Activated T-helper 1 cell treated with anti-CD3 and anti-CD28 coated beads, Interleukin-2, amount 50 U/mL, for 16 hours (primary cell): ENCODE results near the gene CYGB.
A peak's percentile ranks its signal among the peaks of the same experiment; 100 is the strongest.
"Not testable (repeated sequence)": the region's sequence is repeated elsewhere in the genome, so short reads cannot be mapped to it uniquely, and the experiment has no call there.

ENCODE experiments used
- DNase-seq, 2 donors: peaks; one replicate each; pipeline ENCODE4 v3.0.0-alpha.2; 2020; ENCODE audit warnings: low read depth in 1 of 2, low spot score in 1 of 2

Gene CYGB

DNA sequence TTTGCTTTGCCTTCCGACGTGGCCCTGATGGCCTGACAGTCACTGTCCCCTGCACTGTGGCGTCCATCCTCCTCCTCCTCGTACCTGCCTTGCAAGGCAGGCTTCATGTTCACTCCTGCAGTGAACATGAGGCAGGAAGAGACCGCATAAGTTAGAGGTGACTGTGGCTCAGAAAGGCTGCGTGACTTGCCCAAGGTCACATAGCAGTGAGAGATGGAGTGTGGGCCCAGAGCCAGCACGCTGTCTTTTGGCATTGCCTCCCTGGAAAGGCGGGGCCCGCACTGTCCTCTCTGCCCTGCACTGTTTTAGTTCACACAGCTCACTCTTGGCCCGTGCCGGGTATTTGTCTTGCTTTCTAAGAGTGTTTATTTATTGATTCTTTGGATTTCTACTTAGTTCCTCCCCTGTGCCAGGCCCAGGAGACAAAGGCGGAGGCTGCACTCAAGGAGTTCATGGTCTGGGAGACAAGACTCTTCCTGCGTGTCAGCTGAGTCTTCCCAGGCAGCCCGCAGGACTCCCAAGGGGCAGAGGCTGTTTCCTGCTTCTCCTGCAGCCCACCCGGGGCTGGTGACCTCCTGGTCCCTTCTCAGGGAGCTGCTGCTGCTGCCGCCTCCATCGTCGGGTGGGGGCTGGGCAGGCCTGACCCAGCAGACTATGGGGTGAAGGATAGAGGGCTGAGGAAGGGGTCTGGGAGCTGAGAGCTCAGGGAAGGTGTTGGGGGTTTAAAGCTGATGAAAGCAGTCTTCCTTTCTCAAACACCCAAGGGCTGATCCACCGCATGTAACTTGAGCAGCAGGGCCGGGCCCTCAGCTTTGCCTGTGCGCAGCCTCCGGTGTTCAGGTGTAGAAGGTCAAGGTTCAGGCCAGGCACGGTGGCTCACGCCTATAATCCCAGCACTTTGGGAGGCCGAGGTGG, 12.7 kb downstream of the CYGB start:
- no peak for DNase-seq

DNA sequence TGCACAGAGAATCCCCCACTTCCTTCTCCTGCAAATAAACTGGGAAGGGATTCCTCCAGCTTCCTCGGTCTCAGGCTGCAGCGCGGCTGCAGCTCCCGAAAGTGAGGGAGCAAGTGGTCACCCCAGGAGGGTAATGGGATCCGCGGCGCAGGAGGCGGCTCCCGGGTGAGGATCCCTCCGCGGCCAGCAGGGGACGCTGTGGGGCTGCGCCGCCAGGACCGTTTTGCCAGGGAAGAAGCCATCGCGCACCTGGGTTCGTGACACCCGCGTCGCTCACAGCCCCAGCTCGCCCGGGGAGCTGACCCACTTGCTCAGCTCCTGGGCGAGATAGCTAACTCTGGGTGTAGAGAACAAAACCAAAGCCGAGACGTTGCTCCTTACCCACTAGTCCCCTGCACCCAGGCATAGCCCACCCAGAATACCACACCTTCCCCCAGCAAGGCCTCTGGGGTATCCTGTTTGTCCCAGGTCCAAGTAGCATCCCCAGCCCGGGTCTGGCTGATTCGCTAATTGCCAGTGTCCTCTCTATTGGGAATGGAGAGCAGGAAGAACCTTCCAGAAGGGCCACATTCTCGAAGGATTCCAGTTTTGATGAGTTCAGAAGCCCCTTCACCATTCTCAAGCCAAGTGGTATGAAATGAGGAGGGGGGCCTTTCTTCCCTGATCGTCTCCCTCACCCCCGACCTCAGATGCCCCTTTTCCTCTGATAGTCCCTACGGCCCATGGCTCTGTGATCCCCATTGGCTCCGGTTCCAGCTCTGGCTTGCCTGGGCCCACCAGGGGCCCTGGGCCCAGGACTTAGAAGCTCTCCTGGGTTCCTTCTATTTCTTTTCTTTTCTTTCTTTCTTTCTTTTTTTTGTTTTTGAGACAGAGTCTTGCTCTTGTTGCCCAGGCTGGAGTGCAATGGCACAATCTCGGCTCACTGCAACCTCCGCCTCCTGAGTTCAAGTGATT, 14.1 kb downstream of the CYGB start:
- peak; percentile 77 to 79 for DNase-seq

DNA sequence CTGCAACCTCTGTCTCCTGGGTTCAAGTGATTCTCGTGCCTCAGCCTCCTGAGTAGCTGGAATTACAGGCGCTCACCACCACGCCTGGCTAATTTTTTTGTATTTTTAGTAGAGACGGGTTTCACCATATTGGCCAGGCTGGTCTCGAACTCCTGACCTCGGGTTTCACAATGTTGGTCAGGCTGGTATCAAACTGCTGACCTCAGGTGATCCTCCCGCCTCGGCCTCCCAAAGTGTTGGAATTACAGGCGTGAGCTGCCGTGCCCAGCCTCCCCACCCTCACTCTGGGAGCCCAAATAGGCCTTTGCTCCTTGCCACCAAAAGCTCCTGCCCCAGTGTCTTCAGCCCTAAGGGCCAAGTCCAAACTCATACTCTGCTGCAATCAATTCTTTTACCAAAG, 15.8 kb downstream of the CYGB start:
- not testable (repeated sequence) for DNase-seq

DNA sequence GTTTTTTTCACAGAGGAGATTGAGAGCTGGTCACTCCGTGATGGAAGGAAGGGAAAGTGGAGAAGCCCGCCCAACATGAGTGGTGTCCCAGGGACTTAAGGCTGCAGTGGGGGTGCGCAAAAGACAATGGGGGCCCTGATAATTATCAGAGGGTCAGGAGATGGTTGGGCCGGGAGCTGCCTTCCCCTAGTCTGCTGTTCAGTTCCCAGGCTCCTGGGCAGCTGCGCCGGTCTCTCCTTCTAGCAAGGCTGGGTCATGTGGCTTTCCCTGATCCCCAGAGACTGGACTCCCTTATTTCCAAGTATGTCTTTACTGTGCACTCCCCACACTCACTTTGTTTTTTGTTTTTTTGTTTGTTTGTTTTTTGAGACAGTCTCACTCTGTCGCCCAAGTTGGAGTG, 16.2 kb downstream of the CYGB start:
- no peak for DNase-seq

DNA sequence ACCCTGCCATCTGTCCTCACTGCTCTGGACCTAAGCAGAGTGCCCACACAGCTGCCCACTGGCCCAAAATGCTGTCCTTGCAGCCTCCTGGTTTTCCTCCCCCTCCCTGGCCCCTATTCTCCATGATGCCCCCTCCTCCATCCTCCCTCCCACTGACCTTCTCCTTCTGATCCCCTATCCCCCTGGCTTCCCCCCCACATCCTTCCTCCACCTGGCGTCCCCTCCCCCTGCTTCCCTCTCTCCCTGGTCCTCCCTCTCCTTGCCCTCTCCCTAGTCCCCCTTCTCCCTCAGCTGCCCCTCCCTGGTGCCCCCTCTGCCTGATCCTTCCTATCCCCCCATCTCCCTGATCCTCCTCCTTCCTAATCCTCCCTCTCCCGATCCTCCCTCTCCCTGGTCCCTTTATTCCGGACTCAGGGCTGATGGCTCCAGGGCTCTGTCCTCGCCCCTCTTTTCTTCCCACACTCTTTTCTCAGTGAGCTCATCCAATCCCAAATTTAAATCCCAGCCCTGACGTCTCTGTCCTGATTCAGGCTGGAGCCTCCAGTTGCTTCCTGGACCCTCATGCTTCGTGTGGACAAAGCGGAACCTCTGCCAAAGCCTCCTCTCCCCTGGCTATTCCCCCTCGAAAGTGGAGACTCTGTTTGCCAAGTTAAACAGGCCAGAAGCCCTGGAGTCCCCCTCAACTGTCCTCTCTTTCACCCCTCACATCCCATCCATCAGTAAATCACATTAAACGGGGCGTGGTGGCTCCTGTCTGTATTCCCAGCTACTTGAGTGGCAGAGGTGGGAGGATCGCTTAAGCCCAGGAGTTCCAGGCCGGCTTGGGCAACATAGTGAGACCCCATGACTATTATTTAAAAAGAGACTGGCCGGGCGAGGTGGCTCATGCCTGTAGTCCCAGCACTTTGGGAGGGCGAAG, 18.2 kb downstream of the CYGB start:
- no peak for DNase-seq

DNA sequence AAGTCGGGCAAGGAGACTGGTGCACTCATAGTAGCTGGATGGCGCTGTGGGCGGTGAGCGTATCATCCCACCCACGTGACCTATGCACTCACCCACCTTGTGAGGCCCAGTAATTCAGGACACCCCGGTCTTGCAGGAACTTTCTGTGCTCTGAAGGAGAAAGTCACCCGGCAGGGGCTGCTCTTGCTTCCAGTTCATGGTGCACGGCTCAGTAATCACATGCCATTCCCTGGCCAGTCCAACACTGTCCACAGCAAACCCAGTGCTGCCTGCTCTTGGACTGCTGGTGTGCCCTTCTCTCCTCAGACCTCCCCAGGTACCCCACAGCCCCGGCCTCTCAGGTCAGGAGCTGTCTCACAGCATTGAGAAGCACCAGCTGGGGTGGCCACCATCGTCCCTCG, 19.9 kb downstream of the CYGB start:
- no peak for DNase-seq

DNA sequence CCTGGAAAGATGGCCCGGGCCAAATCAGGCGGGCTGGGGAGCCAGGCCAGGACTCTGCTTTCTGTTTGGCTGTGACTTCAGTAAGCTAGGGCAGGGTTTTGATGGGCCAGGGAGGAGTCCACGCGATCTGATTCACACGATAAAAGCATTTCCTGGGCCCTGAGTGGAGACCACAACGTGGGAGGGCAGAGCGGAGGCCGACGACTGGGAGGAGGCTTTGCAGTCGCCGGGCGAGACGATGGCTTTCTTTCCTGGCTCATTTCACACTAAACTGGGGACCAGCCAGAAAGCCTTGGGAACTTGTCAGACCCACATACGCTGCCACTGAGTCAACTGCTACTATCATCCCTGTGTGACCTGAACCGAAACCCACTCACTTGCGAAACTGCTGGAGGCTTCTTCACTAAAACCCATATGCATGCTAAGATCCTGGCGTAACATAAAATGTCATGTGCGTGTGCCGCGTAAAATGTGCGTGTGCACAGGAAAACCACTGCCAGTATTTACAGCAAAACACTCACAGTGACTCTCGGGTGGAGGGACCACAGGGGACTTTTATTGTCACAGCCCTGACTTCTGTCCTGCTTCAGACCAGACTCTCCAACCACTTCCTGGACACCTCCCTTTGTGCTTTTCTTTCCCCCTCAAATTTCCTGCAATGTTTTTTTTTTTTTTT, 22.1 kb downstream of the CYGB start:
- DNase-seq: peak; percentile 68 to 72

DNA sequence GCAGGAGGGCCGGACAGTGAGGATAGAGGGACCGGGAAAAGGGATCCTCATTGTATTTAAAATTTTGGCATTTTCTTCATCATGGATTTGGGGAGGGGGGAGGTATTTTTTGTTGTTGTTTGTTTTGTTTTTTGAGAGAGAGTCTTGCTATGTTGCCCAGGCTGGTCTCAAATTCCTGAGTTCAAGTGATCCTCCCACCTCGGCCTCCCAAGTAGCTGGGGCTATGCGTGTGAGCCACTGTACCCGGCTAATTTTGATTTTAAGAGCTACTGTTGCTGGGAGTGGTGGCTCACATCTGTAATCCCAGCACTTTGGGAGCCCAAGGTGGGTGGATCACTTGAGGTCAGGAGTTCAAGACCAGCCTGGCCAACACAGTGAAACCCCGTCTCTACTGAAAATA, 23.2 kb downstream of the CYGB start:
- DNase-seq: not testable (repeated sequence)

DNA sequence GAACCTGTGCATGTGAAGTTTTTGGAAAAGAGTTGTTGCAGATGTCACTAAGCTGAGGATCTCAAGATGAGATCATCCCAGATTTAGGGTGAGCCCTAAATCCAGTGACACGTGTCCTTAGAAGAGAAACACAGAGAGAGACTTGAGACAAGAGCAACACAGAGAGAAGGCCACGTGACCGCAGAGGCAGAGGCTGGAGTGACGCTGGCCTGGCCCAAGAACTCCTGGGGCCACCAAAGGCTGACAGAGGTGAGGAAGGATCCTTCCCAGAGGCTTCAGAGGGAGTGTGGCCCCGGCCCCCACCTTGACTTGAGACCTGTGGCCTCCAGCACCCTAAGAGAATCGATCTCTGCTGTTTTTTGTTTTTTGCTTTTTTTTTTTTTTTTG, 24.2 kb downstream of the CYGB start:
- DNase-seq: no peak

DNA sequence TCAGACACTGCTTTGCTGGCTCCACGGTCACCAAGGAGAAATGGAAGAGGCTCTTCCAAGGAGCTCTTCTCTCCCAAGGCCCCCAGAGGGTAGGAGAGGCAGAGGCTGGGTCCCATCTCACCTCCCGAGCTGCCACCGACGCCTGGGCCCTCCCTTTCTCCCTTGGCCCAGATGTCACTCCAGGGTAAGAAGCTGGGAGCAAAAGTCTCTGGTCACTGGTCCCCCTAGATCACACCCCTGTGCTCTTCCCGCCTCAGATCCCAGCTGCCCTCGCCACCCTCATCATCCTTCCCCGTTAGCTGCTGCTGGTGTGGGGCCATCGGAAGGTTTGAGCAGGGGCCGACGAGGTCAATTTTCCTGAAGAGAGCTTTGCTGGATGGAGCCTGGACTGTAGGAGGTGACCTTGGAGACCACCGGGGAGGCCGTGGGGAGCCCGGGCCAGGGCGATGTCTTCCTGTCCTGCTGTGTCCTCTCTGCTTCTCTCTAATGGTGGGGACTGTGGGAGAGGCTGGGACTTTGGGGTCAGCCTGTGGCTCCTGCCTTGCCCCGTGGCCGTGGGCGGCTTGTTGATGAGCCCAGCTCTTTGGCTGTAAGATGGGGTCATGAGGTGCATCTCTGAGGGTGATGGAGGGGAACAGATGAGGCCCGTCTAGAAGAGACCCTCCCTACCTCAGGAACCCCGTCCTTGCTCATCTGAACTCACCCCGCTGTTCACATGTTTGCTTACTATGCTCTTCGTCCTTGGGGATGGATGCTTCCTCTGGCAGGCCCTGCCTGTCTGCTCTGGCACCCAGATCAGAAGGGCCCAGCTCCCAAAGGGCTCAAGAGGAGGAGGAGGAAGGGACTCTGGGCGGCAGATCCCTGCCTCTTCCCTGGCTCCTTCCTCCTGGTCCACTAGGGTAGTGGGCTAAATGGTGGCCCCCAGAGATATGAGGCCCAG, 24.9 kb downstream of the CYGB start:
- DNase-seq: no peak

DNA sequence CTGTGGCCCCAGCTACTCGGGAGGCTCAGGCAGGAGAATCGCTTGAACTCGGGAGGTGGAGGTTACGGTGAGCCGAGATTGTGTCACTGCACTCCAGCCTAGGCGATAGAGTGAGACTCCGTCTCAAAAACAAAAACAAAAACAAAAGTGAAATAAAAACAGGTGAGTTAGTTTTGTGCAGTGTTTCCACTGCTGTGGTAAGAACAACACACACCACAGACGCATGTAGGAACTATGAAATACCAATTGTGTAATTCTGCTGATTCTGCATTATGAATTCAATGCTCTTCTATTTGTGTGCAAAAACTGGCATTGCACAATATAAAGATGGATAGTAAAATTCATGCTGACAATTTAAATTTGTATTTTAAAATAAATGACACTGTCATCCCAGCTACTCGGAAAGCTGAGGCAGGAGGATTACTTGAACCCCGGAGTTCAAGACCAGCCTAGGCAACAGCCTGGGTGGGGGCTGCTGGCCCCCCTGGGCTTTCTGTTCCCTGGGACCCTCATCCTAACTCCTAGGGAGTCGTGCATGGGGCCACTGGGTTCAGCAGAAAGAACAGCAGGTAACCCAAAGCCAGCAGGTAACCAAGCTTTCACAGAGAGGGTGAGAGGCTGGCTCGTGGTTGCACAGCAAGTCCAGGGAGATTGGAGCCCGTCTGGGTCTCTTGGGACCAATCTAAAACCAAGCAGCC, 25.7 kb downstream of the CYGB start:
- no peak for DNase-seq

DNA sequence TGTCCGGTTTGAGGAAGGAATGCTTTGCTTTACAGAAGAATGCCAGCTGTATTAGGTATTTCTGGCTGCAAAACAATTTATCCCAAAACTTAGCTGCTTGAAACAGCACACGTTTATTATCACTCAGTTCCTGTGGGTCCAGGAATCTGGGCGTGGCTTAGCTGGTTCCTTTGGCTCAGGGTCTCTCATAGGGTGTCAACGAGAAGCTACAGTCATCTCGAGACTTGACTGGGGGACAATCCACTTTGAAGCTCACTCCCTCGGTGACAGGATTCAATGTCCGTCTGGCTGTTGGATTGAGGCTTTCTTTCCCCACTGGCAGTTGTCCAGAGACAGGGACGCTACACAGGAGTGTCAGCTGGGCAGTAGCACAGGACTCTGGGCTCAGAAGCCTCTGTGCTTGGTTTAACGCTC, 26.7 kb downstream of the CYGB start:
- DNase-seq: no peak

DNA sequence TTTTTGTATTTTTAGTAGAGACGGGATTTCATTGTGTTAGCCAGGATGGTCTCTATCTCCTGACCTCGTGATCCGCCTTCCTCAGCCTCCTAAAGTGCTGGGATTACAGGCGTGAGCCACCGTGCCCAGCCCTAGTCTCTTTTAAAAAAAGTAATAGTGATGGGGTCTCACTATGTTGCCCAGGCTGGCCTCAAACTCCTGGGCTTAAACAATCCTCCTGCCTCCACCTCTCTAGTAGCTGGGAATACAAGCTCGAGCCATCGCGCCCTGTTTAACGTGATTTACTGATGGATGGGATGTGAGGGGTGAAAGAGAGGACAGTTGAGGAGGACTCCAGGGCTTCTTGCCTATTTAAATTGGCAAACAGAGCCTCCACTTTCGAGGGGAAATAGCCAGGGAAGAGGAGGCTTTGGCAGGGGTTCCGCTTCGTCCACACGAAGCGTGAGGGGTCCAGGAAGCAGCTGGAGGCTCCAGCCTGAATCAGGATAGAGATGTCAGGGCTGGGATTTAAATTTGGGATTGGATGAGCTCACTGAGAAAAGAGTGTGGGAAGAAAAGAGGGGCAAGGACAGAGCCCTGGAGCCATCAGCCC, 28.9 kb downstream of the CYGB start:
- DNase-seq: not testable (repeated sequence)

DNA sequence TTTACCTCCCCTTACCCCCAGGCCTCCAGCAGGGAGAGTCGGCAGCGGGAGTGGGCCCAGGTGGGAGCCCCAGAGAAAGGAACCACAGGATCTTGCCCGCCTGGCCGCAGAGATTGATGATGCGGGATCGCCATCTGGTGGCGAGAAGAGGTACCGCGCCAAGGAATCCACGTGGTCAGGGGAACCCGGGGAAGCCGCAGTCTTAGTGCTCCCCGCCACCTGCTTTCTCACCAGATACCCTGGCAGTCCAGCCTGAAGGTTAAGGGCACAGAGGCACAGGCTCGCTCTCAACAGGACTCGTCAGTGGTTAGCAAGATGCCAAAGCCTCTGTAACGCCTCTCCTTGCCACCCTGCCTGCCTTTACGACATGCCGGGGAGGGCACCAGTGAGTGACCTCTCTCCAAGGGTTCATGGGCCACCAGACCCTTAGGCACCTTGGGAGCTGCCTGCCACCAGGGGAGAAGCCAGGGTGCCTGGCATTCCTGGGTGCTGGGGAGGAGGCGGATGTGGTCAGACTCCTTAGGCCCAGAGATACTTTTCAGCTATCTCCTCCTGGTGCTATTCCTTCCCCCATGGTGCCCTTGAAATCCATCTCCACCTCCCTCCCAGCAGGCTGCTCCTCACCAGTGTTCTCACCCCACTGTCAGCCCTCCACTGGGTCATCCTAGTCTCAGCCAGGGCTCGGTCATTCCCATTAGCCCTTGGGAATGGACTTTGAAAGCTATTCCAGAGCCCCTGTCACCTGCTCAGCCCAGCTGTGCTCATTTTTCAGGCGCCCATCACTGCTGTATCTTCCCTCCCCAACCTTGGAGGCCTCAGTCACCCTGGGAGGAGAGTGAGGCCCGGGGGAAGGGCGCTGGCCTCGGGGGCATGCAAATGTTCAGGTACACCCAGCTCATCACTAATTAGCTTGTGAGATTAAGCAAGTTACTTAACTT, 30.8 kb downstream of the CYGB start:
- DNase-seq: peak; percentile 81 to 85

DNA sequence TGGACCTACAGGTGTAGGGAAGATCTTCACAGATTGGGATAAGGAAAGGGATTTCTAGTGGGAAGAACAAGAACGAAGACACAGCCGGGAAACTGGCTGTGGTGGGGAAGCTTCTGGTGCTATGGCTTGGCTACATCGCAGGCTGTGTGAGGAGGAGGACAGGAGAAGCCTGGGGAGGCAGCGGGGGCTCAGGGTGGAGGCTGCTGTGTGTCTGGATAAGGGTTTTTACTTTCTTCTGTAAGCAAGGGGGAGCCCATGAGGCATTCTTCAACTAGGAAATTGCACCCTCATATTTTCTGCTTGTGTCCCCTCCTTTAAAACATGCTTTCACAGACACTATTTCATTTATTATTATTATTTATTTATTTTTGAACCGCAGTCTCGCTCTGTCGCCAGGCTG, 33.4 kb downstream of the CYGB start:
- DNase-seq: no peak

DNA sequence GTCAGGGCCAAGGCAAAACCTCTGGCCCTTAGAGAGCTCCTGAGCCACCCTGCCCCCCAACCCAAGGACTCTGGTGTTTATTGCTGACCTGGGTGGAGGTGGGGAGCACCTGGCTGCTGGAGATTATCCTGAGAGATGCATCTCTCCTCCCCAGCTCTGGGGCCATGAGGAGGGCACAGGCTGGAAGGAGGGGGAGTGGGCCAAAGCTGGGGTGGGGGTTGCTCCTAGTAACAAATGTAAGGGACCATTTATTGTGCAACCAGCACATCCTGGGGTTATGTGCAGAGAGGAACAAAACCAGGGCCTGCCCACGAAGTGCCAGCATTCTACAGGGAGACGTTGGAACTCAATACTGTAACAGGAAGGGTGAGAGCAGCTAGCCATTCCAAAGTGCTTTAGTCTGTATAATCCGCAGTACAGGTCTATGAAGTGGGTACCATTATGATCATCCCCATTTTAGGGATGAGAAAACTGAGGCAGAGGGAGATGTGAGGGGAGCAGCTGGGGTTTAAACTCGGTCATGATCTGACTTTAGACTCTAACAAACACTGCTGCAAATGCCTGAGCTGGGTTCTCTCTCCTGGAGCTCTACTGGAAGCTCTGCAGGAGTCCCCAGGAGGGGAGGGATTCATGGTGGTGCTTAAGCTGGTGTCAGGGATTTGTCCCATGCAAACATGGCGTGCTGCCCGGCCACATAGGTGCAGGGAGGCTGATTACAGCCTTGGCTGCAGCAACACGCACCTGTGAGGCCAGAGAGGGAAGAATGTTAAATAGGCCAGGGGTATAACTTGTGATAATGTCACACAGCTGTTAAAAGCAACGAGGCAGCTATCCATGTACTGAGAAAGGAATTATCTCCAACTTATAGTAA, 34.9 kb downstream of the CYGB start:
- DNase-seq: no peak
